ENCODE results near the gene PPM1H.

Gene PPM1H

GRCh38 chr12:62930546-62931425 lies 4.2 kb downstream of the PPM1H start:
- ATAC-seq (replicated peaks) (no peak), DNase-seq (no peak)
- no peak overlapping the region for H3K27ac Mint-ChIP-seq
- H3K27me3 Mint-ChIP-seq = peaks cover 27 to 40% of the 10 kb centered on the region in 2 donors
- H3K36me3 Mint-ChIP-seq = no peaks in the 10 kb centered on the region
- peaks cover 0 to 3% of the 10 kb centered on the region in 2 donors for H3K9me3 Mint-ChIP-seq
- H3K4me1 Mint-ChIP-seq = peaks cover 13 to 17% of the 10 kb centered on the region in 2 donors
- no peak overlapping the region for H3K4me3 Mint-ChIP-seq

GRCh38 chr12:62928632-62929031 lies 6.3 kb downstream of the PPM1H start:
- Mint-ChIP-seq H3K4me1 (peaks cover 7 to 8% of the 10 kb centered on the region in 2 donors), H3K27me3 (peaks cover 18 to 25% of the 10 kb centered on the region in 2 donors), H3K4me3 (no peak overlapping the region), H3K9me3 (peaks cover 0 to 3% of the 10 kb centered on the region in 2 donors), H3K36me3 (no peaks in the 10 kb centered on the region), H3K27ac (no peak overlapping the region)
- no peak for ATAC-seq (replicated peaks)
- no peak for DNase-seq

GRCh38 chr12:62925680-62926079 lies 9.3 kb downstream of the PPM1H start:
- ATAC-seq (replicated peaks) = no peak
- Mint-ChIP-seq H3K9me3 (no peaks in the 10 kb centered on the region), H3K27me3 (no peaks in the 10 kb centered on the region), H3K36me3 (no peaks in the 10 kb centered on the region), H3K27ac (no peak overlapping the region), H3K4me3 (no peak overlapping the region), H3K4me1 (no peaks in the 10 kb centered on the region)
- no peak for DNase-seq

- Mint-ChIP-seq H3K27ac (no peak overlapping the region), H3K4me1 (no peaks in the 10 kb centered on the region), H3K9me3 (no peaks in the 10 kb centered on the region), H3K4me3 (no peak overlapping the region), H3K36me3 (no peaks in the 10 kb centered on the region), H3K27me3 (no peaks in the 10 kb centered on the region)
- DNase-seq (no peak), ATAC-seq (replicated peaks) (no peak)
These were observed 10.9 kb downstream of the PPM1H start for GRCh38 chr12:62924084-62924483.

GRCh38 chr12:62922539-62922938 lies 12.4 kb downstream of the PPM1H start:
- H3K4me1 Mint-ChIP-seq = no peaks in the 10 kb centered on the region
- H3K4me3 Mint-ChIP-seq = no peak overlapping the region
- no peak overlapping the region for H3K27ac Mint-ChIP-seq
- H3K9me3 Mint-ChIP-seq = no peaks in the 10 kb centered on the region
- no peak for DNase-seq
- H3K36me3 Mint-ChIP-seq = no peaks in the 10 kb centered on the region
- no peaks in the 10 kb centered on the region for H3K27me3 Mint-ChIP-seq
- no peak for ATAC-seq (replicated peaks)

GRCh38 chr12:62919838-62920237 lies 15.1 kb downstream of the PPM1H start:
- no peak overlapping the region for H3K4me3 Mint-ChIP-seq
- no peak for DNase-seq
- no peak overlapping the region for H3K27ac Mint-ChIP-seq
- no peaks in the 10 kb centered on the region for H3K9me3 Mint-ChIP-seq
- ATAC-seq (replicated peaks) = no peak
- H3K4me1 Mint-ChIP-seq = no peaks in the 10 kb centered on the region
- no peaks in the 10 kb centered on the region for H3K27me3 Mint-ChIP-seq
- H3K36me3 Mint-ChIP-seq = no peaks in the 10 kb centered on the region

- Mint-ChIP-seq H3K4me3 (no peak overlapping the region), H3K36me3 (no peaks in the 10 kb centered on the region), H3K4me1 (no peaks in the 10 kb centered on the region), H3K27ac (no peak overlapping the region), H3K27me3 (peaks cover 0 to 5% of the 10 kb centered on the region in 2 donors), H3K9me3 (no peaks in the 10 kb centered on the region)
- ATAC-seq (replicated peaks) (no peak), DNase-seq (no peak)
These were observed 17.0 kb downstream of the PPM1H start for GRCh38 chr12:62917926-62918325.

GRCh38 chr12:62916632-62917425 lies 18.1 kb downstream of the PPM1H start:
- Mint-ChIP-seq H3K36me3 (no peaks in the 10 kb centered on the region), H3K27me3 (peaks cover 0 to 5% of the 10 kb centered on the region in 2 donors), H3K9me3 (no peaks in the 10 kb centered on the region), H3K27ac (no peak overlapping the region), H3K4me1 (no peaks in the 10 kb centered on the region), H3K4me3 (no peak overlapping the region)
- no peak for ATAC-seq (replicated peaks)
- DNase-seq = no peak

- Mint-ChIP-seq H3K27me3 (peaks cover 0 to 5% of the 10 kb centered on the region in 2 donors), H3K4me1 (no peaks in the 10 kb centered on the region), H3K4me3 (no peak overlapping the region), H3K27ac (no peak overlapping the region), H3K36me3 (no peaks in the 10 kb centered on the region), H3K9me3 (no peaks in the 10 kb centered on the region)
- DNase-seq (no peak), ATAC-seq (replicated peaks) (no peak)
These were observed 19.8 kb downstream of the PPM1H start for GRCh38 chr12:62915204-62915529.

GRCh38 chr12:62914443-62915203 lies 20.3 kb downstream of the PPM1H start:
- ATAC-seq (replicated peaks) (no peak), DNase-seq (no peak)
- H3K4me3 Mint-ChIP-seq = no peak overlapping the region
- no peaks in the 10 kb centered on the region for H3K36me3 Mint-ChIP-seq
- no peaks in the 10 kb centered on the region for H3K4me1 Mint-ChIP-seq
- no peaks in the 10 kb centered on the region for H3K9me3 Mint-ChIP-seq
- peaks cover 0 to 5% of the 10 kb centered on the region in 2 donors for H3K27me3 Mint-ChIP-seq
- no peak overlapping the region for H3K27ac Mint-ChIP-seq

GRCh38 chr12:62913380-62913779 lies 21.6 kb downstream of the PPM1H start:
- ATAC-seq (replicated peaks) = no peak
- Mint-ChIP-seq H3K36me3 (no peaks in the 10 kb centered on the region), H3K4me1 (no peaks in the 10 kb centered on the region), H3K27ac (no peak overlapping the region), H3K4me3 (no peak overlapping the region), H3K27me3 (peaks cover 0 to 11% of the 10 kb centered on the region in 2 donors), H3K9me3 (no peaks in the 10 kb centered on the region)
- no peak for DNase-seq

GRCh38 chr12:62912644-62913043 lies 22.3 kb downstream of the PPM1H start:
- Mint-ChIP-seq H3K36me3 (no peaks in the 10 kb centered on the region), H3K4me1 (no peaks in the 10 kb centered on the region), H3K9me3 (no peaks in the 10 kb centered on the region), H3K27me3 (peaks cover 0 to 11% of the 10 kb centered on the region in 2 donors), H3K4me3 (no peak overlapping the region), H3K27ac (no peak overlapping the region)
- no peak for ATAC-seq (replicated peaks)
- DNase-seq = no peak

GRCh38 chr12:62911286-62911685 lies 23.7 kb downstream of the PPM1H start:
- ATAC-seq (replicated peaks) = no peak
- no peaks in the 10 kb centered on the region for H3K4me1 Mint-ChIP-seq
- no peak overlapping the region for H3K4me3 Mint-ChIP-seq
- H3K27ac Mint-ChIP-seq = no peak overlapping the region
- H3K9me3 Mint-ChIP-seq = no peaks in the 10 kb centered on the region
- H3K36me3 Mint-ChIP-seq = no peaks in the 10 kb centered on the region
- DNase-seq = no peak
- H3K27me3 Mint-ChIP-seq = peaks cover 0 to 11% of the 10 kb centered on the region in 2 donors

- ATAC-seq (replicated peaks) = no peak
- no peak for DNase-seq
- Mint-ChIP-seq H3K27ac (no peak overlapping the region), H3K4me3 (no peak overlapping the region), H3K27me3 (peaks cover 0 to 11% of the 10 kb centered on the region in 2 donors), H3K9me3 (no peaks in the 10 kb centered on the region), H3K36me3 (no peaks in the 10 kb centered on the region), H3K4me1 (no peaks in the 10 kb centered on the region)
These were observed 24.3 kb downstream of the PPM1H start for GRCh38 chr12:62910549-62911169.
